HG02623 (cell line): Measurements from ENCODE around the gene FBXL16.
"Not testable (repeated sequence)": the region's sequence is repeated elsewhere in the genome, so short reads cannot be mapped to it uniquely, and the experiment has no call there.

Source experiments
- ATAC-seq: cut with Tn5 transposase; IDR thresholded peaks from one replicate; pipeline ENCODE4 v1.9.1; 2021; ENCODE audit warnings: moderate library complexity; ENCODE audit not compliant: unreplicated experiment

Gene FBXL16

GRCh38 chr16:693766-694165, 11.8 kb downstream of the FBXL16 start:
- ATAC-seq = no peak

- no peak for ATAC-seq
Observed at GRCh38 chr16:693364-693763, 12.2 kb downstream of the FBXL16 start.

- ATAC-seq = no peak
Observed at GRCh38 chr16:692356-693108, 13.1 kb downstream of the FBXL16 start.

GRCh38 chr16:691242-691641, 14.4 kb downstream of the FBXL16 start:
- not testable (repeated sequence) for ATAC-seq

- ATAC-seq = no peak
Observed at GRCh38 chr16:689175-689897, 16.3 kb downstream of the FBXL16 start.

- no peak for ATAC-seq
Observed at GRCh38 chr16:687499-687898, 18.1 kb downstream of the FBXL16 start.

- no peak for ATAC-seq
Observed at GRCh38 chr16:686459-687260, 18.9 kb downstream of the FBXL16 start.

- ATAC-seq = no peak
Observed at GRCh38 chr16:685967-686366, 19.6 kb downstream of the FBXL16 start.

- no peak for ATAC-seq
Observed at GRCh38 chr16:684961-685696, 20.5 kb downstream of the FBXL16 start.

GRCh38 chr16:684071-684794, 21.4 kb downstream of the FBXL16 start, which contains the start of gene JMJD8:
Gene JMJD8 (minus strand): TSS chr16:684334. CDS start chr16:684319, 15 bp downstream.
- peak; percentile 64 for ATAC-seq

GRCh38 chr16:683396-684070, 22.1 kb downstream of the FBXL16 start:
- ATAC-seq = no peak

GRCh38 chr16:682493-683395, 22.9 kb downstream of the FBXL16 start:
- ATAC-seq = no peak

GRCh38 chr16:681746-682427, 23.7 kb downstream of the FBXL16 start:
- ATAC-seq = no peak

- ATAC-seq = no peak
Observed at GRCh38 chr16:680967-681745, 24.4 kb downstream of the FBXL16 start.

GRCh38 chr16:680625-680945, 25.0 kb downstream of the FBXL16 start:
- no peak for ATAC-seq

GRCh38 chr16:679814-680624, 25.6 kb downstream of the FBXL16 start, which contains the start of gene STUB1:
Gene STUB1 (plus strand): TSS chr16:680410. CDS start chr16:680526, 116 bp downstream.
- no peak for ATAC-seq
